Measurements from ENCODE around the gene RFX5.

DNA sequence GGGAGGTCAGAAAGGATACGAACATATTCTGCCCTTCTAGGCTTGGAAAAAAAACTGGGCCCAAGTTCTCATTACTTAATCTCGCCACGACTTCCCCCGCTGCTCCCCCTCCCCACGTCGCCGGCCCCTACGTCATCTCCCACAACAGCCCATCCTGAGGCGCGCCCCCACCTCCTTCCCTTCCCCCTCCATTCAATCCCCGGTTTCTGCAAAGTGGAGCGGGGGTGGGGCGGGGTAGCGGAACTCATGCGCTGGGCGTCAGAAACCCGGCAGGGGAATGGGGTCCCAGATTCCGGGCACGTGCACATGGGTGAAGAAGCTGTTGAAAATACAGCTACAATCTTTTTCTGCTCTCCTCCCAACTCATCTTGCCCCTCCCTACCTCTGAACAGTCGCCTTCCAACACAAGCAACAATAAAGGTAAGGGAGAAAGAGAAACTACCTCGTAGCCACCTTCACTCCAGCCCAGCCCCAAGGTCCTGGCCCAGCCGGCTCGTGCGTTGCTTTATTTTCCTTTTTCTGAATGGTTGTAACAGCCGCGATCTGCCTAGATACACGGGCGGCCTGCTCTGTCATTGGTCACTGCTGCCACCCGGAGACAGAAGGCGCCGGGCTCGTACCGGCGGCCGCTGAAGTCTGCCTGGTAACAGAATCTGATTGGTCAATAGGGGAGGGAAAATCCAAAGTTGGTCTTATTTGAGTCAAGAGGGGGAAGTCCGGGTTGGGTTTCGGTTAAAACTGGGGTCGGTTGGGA, at the start of gene RFX5:
- TF ChIP-seq POLR2A (IDR thresholded peaks at IDR 0.05; ENCODE audit: extremely low read depth, insufficient read length), result peak; percentile 41
- TF ChIP-seq, protein P1, sequence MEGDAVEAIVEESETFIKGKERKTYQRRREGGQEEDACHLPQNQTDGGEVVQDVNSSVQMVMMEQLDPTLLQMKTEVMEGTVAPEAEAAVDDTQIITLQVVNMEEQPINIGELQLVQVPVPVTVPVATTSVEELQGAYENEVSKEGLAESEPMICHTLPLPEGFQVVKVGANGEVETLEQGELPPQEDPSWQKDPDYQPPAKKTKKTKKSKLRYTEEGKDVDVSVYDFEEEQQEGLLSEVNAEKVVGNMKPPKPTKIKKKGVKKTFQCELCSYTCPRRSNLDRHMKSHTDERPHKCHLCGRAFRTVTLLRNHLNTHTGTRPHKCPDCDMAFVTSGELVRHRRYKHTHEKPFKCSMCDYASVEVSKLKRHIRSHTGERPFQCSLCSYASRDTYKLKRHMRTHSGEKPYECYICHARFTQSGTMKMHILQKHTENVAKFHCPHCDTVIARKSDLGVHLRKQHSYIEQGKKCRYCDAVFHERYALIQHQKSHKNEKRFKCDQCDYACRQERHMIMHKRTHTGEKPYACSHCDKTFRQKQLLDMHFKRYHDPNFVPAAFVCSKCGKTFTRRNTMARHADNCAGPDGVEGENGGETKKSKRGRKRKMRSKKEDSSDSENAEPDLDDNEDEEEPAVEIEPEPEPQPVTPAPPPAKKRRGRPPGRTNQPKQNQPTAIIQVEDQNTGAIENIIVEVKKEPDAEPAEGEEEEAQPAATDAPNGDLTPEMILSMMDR (IDR thresholded peaks at IDR 0.05; ENCODE audit: low read depth, low read length), result no peak
- TF ChIP-seq, protein P2, sequence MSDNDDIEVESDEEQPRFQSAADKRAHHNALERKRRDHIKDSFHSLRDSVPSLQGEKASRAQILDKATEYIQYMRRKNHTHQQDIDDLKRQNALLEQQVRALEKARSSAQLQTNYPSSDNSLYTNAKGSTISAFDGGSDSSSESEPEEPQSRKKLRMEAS (IDR thresholded peaks at IDR 0.05; ENCODE audit: low read depth, low read length), result peak; percentile 91

Data from NB4 (cell line).